ENCODE measurements around the gene PLPP3. TPM values are rescaled to one million over a fixed set of nuclear protein-coding genes. Genes with fewer than 3 reads are reported as not detected.

PLPP3 gene
- polyA plus RNA-seq, 1 of the 3 experiments (the other 2 are of a cell fraction): 32.2 TPM

GRCh38 chr1:56545711-56546110, 33.7 kb downstream of the PLPP3 start:
- Histone ChIP-seq H3K4me3 (ENCODE audit: low read depth in 2 of 2, low read length in 1 of 2) (no peak overlapping the region), H3K36me3 (replicated peaks in 1 of 2; ENCODE audit: control insufficient read depth in 1 of 2, insufficient read depth in 2 of 2, low read length in 1 of 2) (peaks cover 0 to 57% of the 10 kb centered on the region in 2 experiments), H3K9me2 (no peaks in the 10 kb centered on the region), H3K27ac (ENCODE audit: low read depth in 2 of 2, low read length in 1 of 2) (no peak overlapping the region), H3K27me3 (ENCODE audit: insufficient read depth) (no peaks in the 10 kb centered on the region), H4K20me1 (ENCODE audit: insufficient read depth) (peaks cover 26% of the 10 kb centered on the region), H3K4me2 (no peak overlapping the region), H3K79me2 (ENCODE audit: insufficient read depth) (0 out of 2 replicates have a peak, but pooled peaks cover 7% of the 10 kb centered on the region), H3K9ac (no peak overlapping the region), H3K9me3 (no peaks in the 10 kb centered on the region), H3K4me1 (ENCODE audit: control insufficient read depth in 1 of 2, insufficient read depth in 2 of 2, low read depth in 1 of 2, low read length in 1 of 2) (peaks cover 0 to 34% of the 10 kb centered on the region in 2 experiments; a peak in 2 of 4 replicates), H2AFZ (ENCODE audit: low read depth) (no peak overlapping the region), H3F3A (replicated peaks; ENCODE audit: insufficient read depth) (no peaks in the 10 kb centered on the region)
- ChIA-PET CTCF (interaction anchor here (0.9 to 1.4 kb wide), 2 partner anchors 10 to 31 kb away, joined by 4 read pairs; no protein-coding TSS in a partner anchor), POLR2A (interaction anchor here (0.7 kb wide), 1 partner anchor 146 kb away, joined by 3 read pairs; no protein-coding TSS in a partner anchor)
- 95% methylated on average over 8 of the region's 8 CpGs for WGBS (ENCODE audit: low lambda C conversion rate)
- TF ChIP-seq ELF1 (IDR thresholded peaks at IDR 0.05) (no peak), TCF12 (IDR thresholded peaks at IDR 0.05) (no peak), REST (IDR thresholded peaks at IDR 0.05; ENCODE audit: low read depth, low read length) (no peak), USF1 (IDR thresholded peaks at IDR 0.05; ENCODE audit: borderline replicate concordance, low read depth) (no peak), NFIC (IDR thresholded peaks at IDR 0.05; ENCODE audit: borderline replicate concordance) (no peak), EP300 (IDR thresholded peaks at IDR 0.05; ENCODE audit: borderline replicate concordance in 1 of 2, low read depth in 1 of 2, low read length in 1 of 2) (no peak), ZBTB33 (IDR thresholded peaks at IDR 0.05; ENCODE audit: borderline replicate concordance, low read depth) (no peak), JUND (IDR thresholded peaks at IDR 0.05) (no peak), TEAD4 (IDR thresholded peaks at IDR 0.05; ENCODE audit: borderline replicate concordance, insufficient read depth) (no peak), YY1 (IDR thresholded peaks at IDR 0.05; ENCODE audit: low read depth) (no peak), POLR2AphosphoS5 (IDR thresholded peaks at IDR 0.05; ENCODE audit: low read depth, low read length) (no peak), FOXM1 (IDR thresholded peaks at IDR 0.05; ENCODE audit: low read depth) (no peak), SIN3A (IDR thresholded peaks at IDR 0.05; ENCODE audit: borderline replicate concordance, low read depth, low read length) (no peak)
- no peak for DNase-seq

Data from SK-N-SH (cell line).